ENCODE results near the gene MVB12B.

The MVB12B gene

DNA sequence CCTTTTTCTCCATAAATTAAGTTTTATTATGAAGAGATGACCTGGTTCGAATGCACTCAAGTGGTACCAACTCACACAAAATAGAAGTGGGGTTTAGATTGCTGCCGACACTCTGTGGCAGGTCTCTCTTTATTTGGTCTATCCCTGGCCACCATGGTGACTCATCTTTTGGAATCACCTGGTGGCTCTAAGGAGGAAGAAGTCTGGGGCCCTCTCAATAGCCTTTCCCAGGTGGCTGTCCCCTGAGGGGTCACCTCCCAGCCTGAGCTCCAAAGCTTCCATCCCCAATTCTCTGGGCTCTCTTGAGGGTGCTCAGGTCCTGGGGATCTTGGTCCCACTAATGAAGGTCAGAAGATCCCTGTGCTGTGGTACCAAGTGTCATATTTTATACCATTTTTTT is 136.8 kb downstream of the MVB12B start:
- TF ChIP-seq SIN3A (IDR thresholded peaks at IDR 0.05; ENCODE audit: borderline replicate concordance, insufficient read depth, low read length) (no peak), FOXP2 (optimal IDR thresholded peaks at IDR 0.05; ENCODE audit: borderline replicate concordance, extremely low read depth, extremely low read length, insufficient read depth) (no peak), POLR2AphosphoS5 (IDR thresholded peaks at IDR 0.05; ENCODE audit: low read depth, low read length) (no peak), TAF1 (IDR thresholded peaks at IDR 0.05; ENCODE audit: borderline replicate concordance, insufficient read depth, low read length) (no peak)
- TF ChIP-seq, protein P1, sequence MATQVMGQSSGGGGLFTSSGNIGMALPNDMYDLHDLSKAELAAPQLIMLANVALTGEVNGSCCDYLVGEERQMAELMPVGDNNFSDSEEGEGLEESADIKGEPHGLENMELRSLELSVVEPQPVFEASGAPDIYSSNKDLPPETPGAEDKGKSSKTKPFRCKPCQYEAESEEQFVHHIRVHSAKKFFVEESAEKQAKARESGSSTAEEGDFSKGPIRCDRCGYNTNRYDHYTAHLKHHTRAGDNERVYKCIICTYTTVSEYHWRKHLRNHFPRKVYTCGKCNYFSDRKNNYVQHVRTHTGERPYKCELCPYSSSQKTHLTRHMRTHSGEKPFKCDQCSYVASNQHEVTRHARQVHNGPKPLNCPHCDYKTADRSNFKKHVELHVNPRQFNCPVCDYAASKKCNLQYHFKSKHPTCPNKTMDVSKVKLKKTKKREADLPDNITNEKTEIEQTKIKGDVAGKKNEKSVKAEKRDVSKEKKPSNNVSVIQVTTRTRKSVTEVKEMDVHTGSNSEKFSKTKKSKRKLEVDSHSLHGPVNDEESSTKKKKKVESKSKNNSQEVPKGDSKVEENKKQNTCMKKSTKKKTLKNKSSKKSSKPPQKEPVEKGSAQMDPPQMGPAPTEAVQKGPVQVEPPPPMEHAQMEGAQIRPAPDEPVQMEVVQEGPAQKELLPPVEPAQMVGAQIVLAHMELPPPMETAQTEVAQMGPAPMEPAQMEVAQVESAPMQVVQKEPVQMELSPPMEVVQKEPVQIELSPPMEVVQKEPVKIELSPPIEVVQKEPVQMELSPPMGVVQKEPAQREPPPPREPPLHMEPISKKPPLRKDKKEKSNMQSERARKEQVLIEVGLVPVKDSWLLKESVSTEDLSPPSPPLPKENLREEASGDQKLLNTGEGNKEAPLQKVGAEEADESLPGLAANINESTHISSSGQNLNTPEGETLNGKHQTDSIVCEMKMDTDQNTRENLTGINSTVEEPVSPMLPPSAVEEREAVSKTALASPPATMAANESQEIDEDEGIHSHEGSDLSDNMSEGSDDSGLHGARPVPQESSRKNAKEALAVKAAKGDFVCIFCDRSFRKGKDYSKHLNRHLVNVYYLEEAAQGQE (IDR thresholded peaks at IDR 0.05; ENCODE audit: insufficient read depth in 1 of 2, low read depth in 2 of 2, low read length in 2 of 2), result no peak

DNA sequence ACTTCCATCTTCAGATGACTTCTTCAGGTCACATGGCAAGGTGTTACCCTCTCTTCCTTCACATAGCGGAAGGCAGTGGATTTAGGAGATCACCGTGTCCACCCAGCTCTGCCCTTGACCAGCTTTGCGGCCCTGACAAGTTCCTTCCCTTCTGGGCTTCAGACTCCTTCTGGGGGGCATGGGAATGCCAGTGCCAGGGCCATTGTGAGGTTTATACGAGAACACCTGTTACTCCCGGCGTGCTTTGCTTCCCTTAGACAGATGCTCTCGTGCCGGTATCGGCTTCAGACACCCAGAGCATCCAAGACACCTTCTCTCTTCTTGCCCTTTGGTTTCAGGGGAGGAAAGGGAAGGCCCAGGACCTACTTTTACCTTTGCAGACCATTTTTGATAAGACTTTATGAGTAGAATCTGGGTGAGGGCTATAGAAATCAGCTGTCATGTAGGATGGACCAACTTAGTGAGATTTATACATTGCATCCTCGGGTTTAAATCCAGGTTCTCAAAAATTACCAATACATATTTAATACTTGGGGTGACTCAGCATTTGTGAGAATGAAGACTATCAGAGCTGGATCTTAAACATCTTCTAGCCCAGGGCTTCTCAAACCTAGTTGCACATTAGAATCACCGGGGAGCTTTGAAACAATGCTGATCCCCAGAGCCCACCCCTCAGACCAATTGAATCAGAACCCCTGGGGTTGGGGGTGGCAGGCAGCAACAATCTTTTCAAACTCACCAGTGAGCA is 138.2 kb downstream of the MVB12B start:
- TF ChIP-seq TAF1 (IDR thresholded peaks at IDR 0.05; ENCODE audit: borderline replicate concordance, insufficient read depth, low read length) (no peak), POLR2AphosphoS5 (IDR thresholded peaks at IDR 0.05; ENCODE audit: low read depth, low read length) (no peak), SIN3A (IDR thresholded peaks at IDR 0.05; ENCODE audit: borderline replicate concordance, insufficient read depth, low read length) (no peak), FOXP2 (optimal IDR thresholded peaks at IDR 0.05; ENCODE audit: borderline replicate concordance, extremely low read depth, extremely low read length, insufficient read depth) (no peak)
- TF ChIP-seq, protein P1 (IDR thresholded peaks at IDR 0.05; ENCODE audit: insufficient read depth in 1 of 2, low read depth in 2 of 2, low read length in 2 of 2), result no peak

DNA sequence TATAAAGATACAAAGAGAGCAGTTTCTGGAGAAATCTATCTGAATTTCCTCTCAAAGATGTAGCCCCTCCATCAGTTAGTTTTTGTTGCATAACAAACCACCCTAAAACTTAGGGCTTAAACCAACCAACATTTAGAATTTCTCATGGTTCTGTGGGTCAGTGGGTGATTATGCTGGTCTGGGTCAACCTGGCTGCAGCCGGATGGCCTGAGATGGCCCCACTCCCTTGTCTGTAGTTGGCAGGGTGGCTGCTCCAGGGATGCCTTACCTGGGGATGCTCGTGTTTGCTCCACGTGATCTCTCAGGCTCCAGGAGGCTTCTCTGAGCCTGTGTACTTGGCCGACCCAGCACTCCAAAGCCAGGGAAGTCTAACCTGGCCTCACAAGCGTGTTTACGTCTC is 139.3 kb downstream of the MVB12B start:
- TF ChIP-seq POLR2AphosphoS5 (IDR thresholded peaks at IDR 0.05; ENCODE audit: low read depth, low read length) (no peak), TAF1 (IDR thresholded peaks at IDR 0.05; ENCODE audit: borderline replicate concordance, insufficient read depth, low read length) (no peak), SIN3A (IDR thresholded peaks at IDR 0.05; ENCODE audit: borderline replicate concordance, insufficient read depth, low read length) (no peak), FOXP2 (optimal IDR thresholded peaks at IDR 0.05; ENCODE audit: borderline replicate concordance, extremely low read depth, extremely low read length, insufficient read depth) (no peak)
- TF ChIP-seq, protein P1 (IDR thresholded peaks at IDR 0.05; ENCODE audit: insufficient read depth in 1 of 2, low read depth in 2 of 2, low read length in 2 of 2), result no peak

DNA sequence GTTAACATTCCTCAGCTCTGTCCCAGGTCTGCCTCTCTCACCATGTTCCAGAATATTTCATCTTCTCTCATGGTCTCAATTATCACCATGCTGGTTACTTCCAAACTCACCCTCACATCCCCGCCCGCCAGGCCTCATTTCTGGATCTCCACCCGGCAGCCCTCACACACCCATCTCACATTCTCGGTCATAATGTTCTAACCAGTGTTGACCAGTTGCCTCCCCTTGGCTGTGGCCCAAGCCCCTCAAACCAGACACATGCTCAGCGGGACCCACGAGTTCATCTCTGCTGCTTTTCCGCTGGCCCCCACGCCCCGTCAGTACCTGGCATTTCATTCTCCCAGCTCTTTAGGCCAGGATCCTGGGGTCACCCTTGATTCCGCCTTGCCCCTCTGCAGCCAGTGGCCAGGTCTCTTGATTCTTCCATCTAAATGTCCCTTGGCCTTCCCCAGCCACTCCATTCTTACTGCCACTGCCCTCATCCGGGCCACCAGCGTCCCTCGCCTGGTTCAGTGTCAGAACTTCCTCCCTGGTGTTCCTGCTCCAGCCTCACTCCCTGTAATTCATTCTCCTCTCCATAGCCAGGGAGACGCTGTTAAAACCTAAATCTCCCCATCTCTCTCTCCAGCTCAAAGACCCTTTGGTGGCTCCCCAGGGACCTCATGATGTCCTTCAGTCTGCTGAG is 141.7 kb downstream of the MVB12B start:
- TF ChIP-seq POLR2AphosphoS5 (IDR thresholded peaks at IDR 0.05; ENCODE audit: low read depth, low read length), result no peak
- TF ChIP-seq FOXP2 (optimal IDR thresholded peaks at IDR 0.05; ENCODE audit: borderline replicate concordance, extremely low read depth, extremely low read length, insufficient read depth), result no peak
- TF ChIP-seq TAF1 (IDR thresholded peaks at IDR 0.05; ENCODE audit: borderline replicate concordance, insufficient read depth, low read length), result no peak
- TF ChIP-seq, protein P1 (IDR thresholded peaks at IDR 0.05; ENCODE audit: insufficient read depth in 1 of 2, low read depth in 2 of 2, low read length in 2 of 2), result no peak
- TF ChIP-seq SIN3A (IDR thresholded peaks at IDR 0.05; ENCODE audit: borderline replicate concordance, insufficient read depth, low read length), result no peak

Data from PFSK-1 (cell line).